Endothelial cell of umbilical vein (primary cell): Measurements from ENCODE around the gene PARN.

Source experiments
- CTCF ChIP-seq, 2 donors: IDR thresholded peaks; 1 replicate in 1 of 2; 2 replicates in 1 of 2; pipeline ENCODE4 v1.5.1; 2011; ENCODE audit warnings: low read length in 2 of 2, mild to moderate bottlenecking in 2 of 2, moderate library complexity in 2 of 2, control low read depth in 1 of 2, inconsistent platforms in 1 of 2, low read depth in 1 of 2; ENCODE audit not compliant: insufficient read depth in 1 of 2; ENCODE audit errors: extremely low read depth in 1 of 2
- EZH2 ChIP-seq: IDR thresholded peaks from 2 replicates; pipeline ENCODE4 v1.6.1; 2012; ENCODE audit warnings: borderline replicate concordance, low read depth, mild to moderate bottlenecking, moderate library complexity, low read length, inconsistent platforms; ENCODE audit not compliant: severe bottlenecking
- GATA2 ChIP-seq: IDR thresholded peaks from 2 replicates; pipeline ENCODE4 v1.7.0; 2011; ENCODE audit warnings: low read depth, mild to moderate bottlenecking, moderate library complexity, mixed read lengths, low read length; ENCODE audit not compliant: insufficient read length, insufficient read depth
- MAX ChIP-seq: IDR thresholded peaks from 2 replicates; pipeline ENCODE4 v1.6.1; 2011; ENCODE audit not compliant: insufficient read depth, insufficient read length
- MYC ChIP-seq: IDR thresholded peaks from one replicate; pipeline ENCODE4 v1.6.1; 2011; ENCODE audit warnings: mild to moderate bottlenecking, low read depth, low read length
- POLR2A ChIP-seq: IDR thresholded peaks from 2 replicates; pipeline ENCODE4 v1.6.1; 2012; ENCODE audit warnings: low read depth, mild to moderate bottlenecking, control low read depth, low read length
- POLR2AphosphoS5 ChIP-seq: IDR thresholded peaks from 2 replicates; pipeline ENCODE4 v1.6.1; 2012; ENCODE audit warnings: low read depth, mild to moderate bottlenecking, control low read depth, low read length, moderate library complexity; ENCODE audit not compliant: insufficient read depth

- TF ChIP-seq CTCF (IDR thresholded peaks at IDR 0.05; ENCODE audit: extremely low read depth in 1 of 2, insufficient read depth in 1 of 2, low read depth in 1 of 2, low read length in 2 of 2) (no peak), MAX (no peak), EZH2 (no peak), POLR2AphosphoS5 (no peak), POLR2A (no peak), MYC (no peak), GATA2 (no peak)
These were observed 80.3 kb downstream of the PARN start for GRCh38 chr16:14549789-14550153.
